Bronchial epithelial cell (primary cell): ENCODE data around the gene HCFC1R1. TPM values are rescaled to one million over a fixed set of nuclear protein-coding genes. Genes with fewer than 3 reads are reported as not detected.
A peak's percentile ranks its signal among the peaks of the same experiment; 100 is the strongest.

Experiments used
- DNase-seq: peaks from one replicate; pipeline ENCODE4 v3.0.0-alpha.2; 2010; ENCODE audit warnings: low read depth
- FAIRE-seq: peaks from 2 replicates; lab custom pipeline; 2011; peaks lifted over from hg19 to GRCh38; lab: Jason Lieb, UNC
- H3K27me3 ChIP-seq: 2 replicates; pipeline ENCODE4 v1.5.1; 2011; ENCODE audit warnings: low read length; ENCODE audit not compliant: control insufficient read depth, insufficient read depth
- H3K36me3 ChIP-seq: 2 replicates; pipeline ENCODE4 v1.5.1; 2011; ENCODE audit warnings: low read length; ENCODE audit not compliant: control insufficient read depth, insufficient read depth
- H3K4me3 ChIP-seq: 2 replicates; pipeline ENCODE4 v1.5.1; 2011; ENCODE audit warnings: mild to moderate bottlenecking, low read depth, low read length, control low read depth
- total RNA-seq: library from RNA; depleted of rRNA; stranded (reverse); fragments of >200 nt; gene quantifications from 2 replicates; pipeline ENCODE4 v1.2.1, GENCODE V29; 2014
- TF ChIP-seq, protein P1 (sequence below): IDR thresholded peaks from 2 replicates; pipeline ENCODE4 v1.5.1; 2011; ENCODE audit warnings: mild to moderate bottlenecking, moderate library complexity, low read length, control low read depth, inconsistent platforms; ENCODE audit not compliant: insufficient read depth, severe bottlenecking

The HCFC1R1 gene
- total RNA-seq, 1 donor from 2014 or later, result 1.1 TPM

DNA sequence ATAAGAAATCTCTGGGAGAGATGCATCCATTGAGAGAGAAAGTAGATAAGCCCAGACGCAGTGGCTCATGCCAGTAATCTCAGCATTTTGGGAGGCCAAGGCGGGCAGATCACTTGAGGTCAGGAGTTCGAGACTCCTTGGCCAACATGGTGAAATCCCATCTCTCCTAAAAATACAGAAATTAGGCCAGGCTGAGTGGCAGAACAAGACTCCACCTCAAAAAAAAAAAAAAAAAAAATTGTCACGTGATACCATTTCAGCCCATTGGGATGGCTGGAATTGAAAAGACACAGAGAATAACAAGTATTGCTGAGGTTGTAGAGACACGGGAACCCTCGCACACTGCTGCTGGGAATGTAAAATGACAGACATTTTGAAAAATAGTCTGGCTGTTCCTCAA, 38.8 kb upstream of the HCFC1R1 start:
- H3K4me3 ChIP-seq, result no peak overlapping the region
- no peak for DNase-seq
- no peaks in the 10 kb centered on the region for H3K27me3 ChIP-seq
- no peak for FAIRE-seq
- TF ChIP-seq, protein P1, sequence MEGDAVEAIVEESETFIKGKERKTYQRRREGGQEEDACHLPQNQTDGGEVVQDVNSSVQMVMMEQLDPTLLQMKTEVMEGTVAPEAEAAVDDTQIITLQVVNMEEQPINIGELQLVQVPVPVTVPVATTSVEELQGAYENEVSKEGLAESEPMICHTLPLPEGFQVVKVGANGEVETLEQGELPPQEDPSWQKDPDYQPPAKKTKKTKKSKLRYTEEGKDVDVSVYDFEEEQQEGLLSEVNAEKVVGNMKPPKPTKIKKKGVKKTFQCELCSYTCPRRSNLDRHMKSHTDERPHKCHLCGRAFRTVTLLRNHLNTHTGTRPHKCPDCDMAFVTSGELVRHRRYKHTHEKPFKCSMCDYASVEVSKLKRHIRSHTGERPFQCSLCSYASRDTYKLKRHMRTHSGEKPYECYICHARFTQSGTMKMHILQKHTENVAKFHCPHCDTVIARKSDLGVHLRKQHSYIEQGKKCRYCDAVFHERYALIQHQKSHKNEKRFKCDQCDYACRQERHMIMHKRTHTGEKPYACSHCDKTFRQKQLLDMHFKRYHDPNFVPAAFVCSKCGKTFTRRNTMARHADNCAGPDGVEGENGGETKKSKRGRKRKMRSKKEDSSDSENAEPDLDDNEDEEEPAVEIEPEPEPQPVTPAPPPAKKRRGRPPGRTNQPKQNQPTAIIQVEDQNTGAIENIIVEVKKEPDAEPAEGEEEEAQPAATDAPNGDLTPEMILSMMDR, result no peak
- H3K36me3 ChIP-seq, result no peaks in the 10 kb centered on the region

DNA sequence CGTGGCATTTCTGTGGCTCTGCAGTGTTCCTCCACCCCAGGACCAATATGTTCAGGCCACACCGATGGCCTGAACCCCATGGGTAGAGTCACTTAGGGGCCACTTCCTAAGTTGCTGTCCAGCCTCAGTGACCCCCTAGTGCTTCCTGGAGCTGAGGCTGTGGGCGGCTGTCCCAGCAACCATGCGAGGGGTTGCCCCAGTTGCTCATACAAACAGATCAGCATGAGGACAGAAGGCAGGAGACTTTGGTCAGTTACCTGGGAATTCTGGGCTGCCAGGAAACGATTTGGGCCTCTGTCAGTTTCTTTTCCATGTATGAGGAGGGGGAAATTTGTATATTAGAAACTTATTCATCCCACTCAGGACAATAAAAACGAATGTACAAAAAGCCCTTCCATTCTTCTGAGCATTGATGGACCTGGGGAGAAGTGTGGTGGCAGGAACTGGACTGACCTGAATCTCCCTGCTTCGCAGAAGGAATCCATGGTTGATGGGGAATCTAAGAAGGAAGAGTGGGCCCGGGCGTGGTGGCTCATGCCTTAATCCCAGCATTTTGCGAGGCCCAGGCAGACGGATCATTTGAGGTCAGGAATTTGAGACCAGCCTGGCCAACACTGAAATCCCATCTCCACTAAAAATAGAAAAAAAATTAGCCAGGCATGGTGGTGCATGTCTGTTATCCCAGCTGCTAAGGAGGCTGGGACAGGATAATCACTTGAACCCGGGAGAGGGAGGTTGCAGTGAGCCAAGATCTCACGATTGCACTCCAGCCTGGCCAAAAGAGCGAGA, 36.8 kb upstream of the HCFC1R1 start:
- TF ChIP-seq, protein P1, result no peak
- DNase-seq (no peak), FAIRE-seq (no peak)
- no peaks in the 10 kb centered on the region for H3K27me3 ChIP-seq
- H3K36me3 ChIP-seq, result no peaks in the 10 kb centered on the region
- no peak overlapping the region for H3K4me3 ChIP-seq

DNA sequence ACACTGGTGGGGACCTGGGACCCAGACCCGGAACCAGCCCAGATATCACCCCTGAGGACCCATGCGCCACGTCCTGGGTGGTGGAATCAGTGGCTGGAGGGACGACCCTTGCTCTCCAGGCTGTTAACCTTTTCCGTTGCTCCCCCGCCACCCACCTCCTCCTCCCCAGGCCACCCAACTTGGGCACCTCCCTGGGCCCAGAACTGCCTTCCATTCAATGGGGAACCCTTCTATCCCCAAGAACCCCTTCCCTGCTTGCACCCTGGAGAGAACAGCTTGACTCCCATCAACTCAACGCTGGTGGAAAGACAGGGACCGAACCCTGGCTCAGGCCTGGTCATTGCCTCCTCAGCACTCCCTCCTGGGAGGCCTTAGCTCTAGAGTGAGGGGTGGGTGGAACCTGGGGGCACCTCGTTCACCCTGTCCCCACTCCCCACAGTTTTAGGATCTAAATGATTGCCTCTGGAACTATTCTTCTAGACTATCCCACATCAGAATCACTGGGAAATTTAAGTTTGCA, 36.0 kb upstream of the HCFC1R1 start:
- H3K4me3 ChIP-seq, result peak overlapping the region; percentile 93
- DNase-seq (no peak), FAIRE-seq (no peak)
- TF ChIP-seq, protein P1, result no peak
- no peaks in the 10 kb centered on the region for H3K36me3 ChIP-seq
- H3K27me3 ChIP-seq, result no peaks in the 10 kb centered on the region

DNA sequence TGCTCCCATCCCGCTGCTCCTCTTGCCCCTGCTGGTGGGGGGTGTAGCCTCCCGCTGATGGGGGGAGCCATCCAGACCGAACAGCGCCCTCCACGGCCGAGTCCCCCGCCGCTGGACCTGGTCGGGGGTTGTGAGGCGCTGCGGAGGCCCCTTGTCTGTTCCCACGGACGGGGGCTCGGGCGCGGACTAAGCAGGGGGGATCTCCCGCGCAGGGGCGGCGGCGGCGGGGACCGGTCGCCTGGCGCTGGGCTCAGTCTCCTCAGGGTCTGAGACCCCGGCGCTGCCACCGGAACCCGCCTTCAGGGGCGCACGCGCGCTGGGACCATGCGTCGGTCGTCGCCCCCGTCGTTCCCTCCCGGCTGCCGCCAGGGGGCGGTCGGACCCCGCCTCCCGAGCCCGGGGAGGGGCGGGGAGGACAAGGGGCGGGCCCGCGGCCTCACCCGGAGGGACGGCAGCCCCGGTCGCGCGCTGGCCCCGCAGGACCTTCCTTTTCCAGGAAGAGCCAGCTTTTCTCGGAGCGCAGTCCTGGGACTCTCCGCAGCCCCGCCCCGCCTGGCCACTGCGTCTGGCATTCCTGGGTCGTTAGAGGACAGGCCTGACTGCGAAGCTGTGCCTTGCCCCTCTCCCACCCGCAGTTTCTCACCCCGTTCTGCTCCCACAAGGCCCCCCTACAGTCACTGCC, 35.4 kb upstream of the HCFC1R1 start:
- H3K27me3 ChIP-seq, result no peaks in the 10 kb centered on the region
- no peaks in the 10 kb centered on the region for H3K36me3 ChIP-seq
- FAIRE-seq, result no peak
- TF ChIP-seq, protein P1, result peak; percentile 83
- H3K4me3 ChIP-seq, result peak overlapping the region; percentile 93
- peak; percentile 49 for DNase-seq

DNA sequence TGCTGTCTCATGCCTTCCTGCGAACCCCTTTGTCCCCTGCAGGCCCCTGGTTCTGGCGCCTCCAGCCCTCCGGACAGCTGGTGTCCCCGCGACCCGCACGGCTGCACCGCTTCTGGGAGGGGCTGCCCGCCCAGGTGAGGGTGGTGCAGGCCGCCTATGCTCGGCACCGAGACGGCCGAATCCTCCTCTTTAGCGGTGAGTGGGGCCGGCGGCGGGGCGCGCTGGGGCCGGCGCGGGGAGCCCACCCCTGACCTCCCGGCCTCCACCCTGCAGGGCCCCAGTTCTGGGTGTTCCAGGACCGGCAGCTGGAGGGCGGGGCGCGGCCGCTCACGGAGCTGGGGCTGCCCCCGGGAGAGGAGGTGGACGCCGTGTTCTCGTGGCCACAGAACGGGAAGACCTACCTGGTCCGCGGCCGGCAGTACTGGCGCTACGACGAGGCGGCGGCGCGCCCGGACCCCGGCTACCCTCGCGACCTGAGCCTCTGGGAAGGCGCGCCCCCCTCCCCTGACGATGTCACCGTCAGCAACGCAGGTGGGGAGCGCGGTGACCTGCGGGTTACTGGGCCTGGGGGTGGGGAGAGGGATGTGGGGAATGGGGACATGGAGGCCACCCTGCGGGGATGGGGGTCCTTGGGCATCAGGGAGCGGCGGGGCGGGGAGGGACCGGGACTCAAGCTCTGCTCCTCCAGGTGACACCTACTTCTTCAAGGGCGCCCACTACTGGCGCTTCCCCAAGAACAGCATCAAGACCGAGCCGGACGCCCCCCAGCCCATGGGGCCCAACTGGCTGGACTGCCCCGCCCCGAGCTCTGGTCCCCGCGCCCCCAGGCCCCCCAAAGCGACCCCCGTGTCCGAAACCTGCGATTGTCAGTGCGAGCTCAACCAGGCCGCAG, 34.6 kb upstream of the HCFC1R1 start:
- Histone ChIP-seq H3K27me3 (no peaks in the 10 kb centered on the region), H3K36me3 (no peaks in the 10 kb centered on the region), H3K4me3 (peak overlapping the region; percentile 93)
- peak; percentile 31 for DNase-seq
- TF ChIP-seq, protein P1, result peak; percentile 58
- no peak for FAIRE-seq
